Activated CD8-positive, alpha-beta memory T cell treated with anti-CD3 and anti-CD28 coated beads for 24 hours (primary cell): ENCODE results near the gene OBP2A.

Source experiments
- DNase-seq: peaks from one replicate; pipeline ENCODE4 v3.0.0-alpha.2; 2020

The OBP2A gene

GRCh38 chr9:135581636-135582426 lies 35.9 kb downstream of the OBP2A start:
- peak; percentile 28 for DNase-seq

GRCh38 chr9:135582541-135582940 lies 36.6 kb downstream of the OBP2A start:
- DNase-seq = peak; percentile 37

GRCh38 chr9:135582966-135583687 lies 37.2 kb downstream of the OBP2A start:
- DNase-seq = peak; percentile 32

GRCh38 chr9:135583688-135584011 lies 37.7 kb downstream of the OBP2A start:
- no peak for DNase-seq

- DNase-seq = peak; percentile 28
Observed at GRCh38 chr9:135584371-135584770, 38.4 kb downstream of the OBP2A start.

- DNase-seq = no peak
Observed at GRCh38 chr9:135584934-135585333, 39.0 kb downstream of the OBP2A start.

GRCh38 chr9:135586601-135587109 lies 40.7 kb downstream of the OBP2A start:
- no peak for DNase-seq

- DNase-seq = no peak
Observed at GRCh38 chr9:135587658-135588057, 41.7 kb downstream of the OBP2A start.

GRCh38 chr9:135588371-135588770 lies 42.4 kb downstream of the OBP2A start:
- DNase-seq = peak; percentile 40

GRCh38 chr9:135588886-135589595 lies 43.1 kb downstream of the OBP2A start:
- DNase-seq = peak; percentile 37

GRCh38 chr9:135589596-135590485 lies 43.9 kb downstream of the OBP2A start:
- DNase-seq = peak; percentile 37

GRCh38 chr9:135590486-135591079 lies 44.7 kb downstream of the OBP2A start:
- peak; percentile 40 for DNase-seq

GRCh38 chr9:135591506-135592330 lies 45.8 kb downstream of the OBP2A start:
- peak; percentile 28 for DNase-seq

GRCh38 chr9:135592331-135592590 lies 46.3 kb downstream of the OBP2A start:
- DNase-seq = no peak

- DNase-seq = no peak
Observed at GRCh38 chr9:135592625-135593024, 46.7 kb downstream of the OBP2A start.

GRCh38 chr9:135596211-135596610 lies 50.3 kb downstream of the OBP2A start:
- DNase-seq = no peak
